GM12891 (cell line): ENCODE measurements around the gene SYT14.

Source experiments
- DNase-seq: peaks from one replicate; pipeline ENCODE4 v3.0.0; 2011; ENCODE audit warnings: low spot score; ENCODE audit not compliant: insufficient read length
- FAIRE-seq: peaks from 2 replicates; lab custom pipeline; 2011; peaks lifted over from hg19 to GRCh38; lab: Jason Lieb, UNC
- PAX5 ChIP-seq: IDR thresholded peaks from 2 replicates; pipeline ENCODE4 v1.6.1; 2011; ENCODE audit warnings: low read length, moderate library complexity, mild to moderate bottlenecking; ENCODE audit not compliant: insufficient read depth, severe bottlenecking
- POLR2A ChIP-seq: IDR thresholded peaks from 2 replicates; pipeline ENCODE4 v1.6.1; 2011; ENCODE audit warnings: low read depth, low read length, control low read depth
- POLR2AphosphoS5 ChIP-seq: IDR thresholded peaks from 2 replicates; pipeline ENCODE4 v1.6.1; 2011; ENCODE audit warnings: low read depth, low read length, control low read depth
- POU2F2 ChIP-seq: IDR thresholded peaks from 2 replicates; pipeline ENCODE4 v1.6.1; 2011; ENCODE audit warnings: low read depth, mild to moderate bottlenecking, control low read depth, low read length, moderate library complexity
- SPI1 ChIP-seq: IDR thresholded peaks from 2 replicates; pipeline ENCODE4 v1.6.1; 2011; ENCODE audit warnings: low read depth, low read length, control low read depth
- TAF1 ChIP-seq: IDR thresholded peaks from 2 replicates; pipeline ENCODE4 v1.6.1; 2011; ENCODE audit warnings: low read depth, low read length, control low read depth

SYT14 gene

GRCh38 chr1:209988706-209989105 lies 50.7 kb downstream of the SYT14 start:
- DNase-seq = no peak

GRCh38 chr1:209989525-209989924 lies 51.5 kb downstream of the SYT14 start:
- FAIRE-seq (no peak), DNase-seq (no peak)
- TF ChIP-seq PAX5 = no peak
- TF ChIP-seq SPI1 = no peak

More at GRCh38 chr1:209988706-209989105, 50.7 kb downstream of the SYT14 start:
- FAIRE-seq = no peak
- TF ChIP-seq POLR2AphosphoS5 = no peak
- no peak for TF ChIP-seq POU2F2
- no peak for TF ChIP-seq SPI1
- no peak for TF ChIP-seq PAX5
- no peak for TF ChIP-seq TAF1
- TF ChIP-seq POLR2A = no peak

GRCh38 chr1:209993061-209993830 lies 55.2 kb downstream of the SYT14 start:
- no peak for FAIRE-seq
- TF ChIP-seq TAF1 (no peak), POLR2A (no peak), POLR2AphosphoS5 (no peak), SPI1 (no peak), POU2F2 (no peak), PAX5 (no peak)
- no peak for DNase-seq

GRCh38 chr1:209996348-209996747 lies 58.3 kb downstream of the SYT14 start:
- no peak for DNase-seq
- FAIRE-seq = no peak
- TF ChIP-seq POLR2AphosphoS5 (no peak), POLR2A (no peak), TAF1 (no peak), POU2F2 (no peak), SPI1 (no peak), PAX5 (no peak)

GRCh38 chr1:209999005-209999404 lies 61.0 kb downstream of the SYT14 start:
- FAIRE-seq (no peak), DNase-seq (no peak)
- TF ChIP-seq POLR2AphosphoS5 (no peak), TAF1 (no peak), POLR2A (no peak), SPI1 (no peak), POU2F2 (no peak), PAX5 (no peak)

GRCh38 chr1:210001751-210002150 lies 63.7 kb downstream of the SYT14 start:
- no peak for TF ChIP-seq SPI1
- no peak for TF ChIP-seq PAX5
- no peak for TF ChIP-seq POLR2AphosphoS5
- TF ChIP-seq TAF1 = no peak
- no peak for TF ChIP-seq POU2F2
- TF ChIP-seq POLR2A = no peak
- FAIRE-seq = no peak

GRCh38 chr1:210003501-210003900 lies 65.5 kb downstream of the SYT14 start:
- TF ChIP-seq SPI1 (no peak), POU2F2 (no peak), TAF1 (no peak), POLR2AphosphoS5 (no peak), PAX5 (no peak), POLR2A (no peak)
- FAIRE-seq (no peak), DNase-seq (no peak)

More at GRCh38 chr1:210001751-210002150, 63.7 kb downstream of the SYT14 start:
- no peak for DNase-seq

GRCh38 chr1:210010161-210010560 lies 72.1 kb downstream of the SYT14 start:
- DNase-seq (no peak), FAIRE-seq (no peak)
- no peak for TF ChIP-seq POU2F2
- TF ChIP-seq POLR2AphosphoS5 = no peak
- no peak for TF ChIP-seq PAX5
- TF ChIP-seq POLR2A = no peak
- no peak for TF ChIP-seq SPI1

- DNase-seq (no peak), FAIRE-seq (no peak)
- TF ChIP-seq SPI1 (no peak), POLR2AphosphoS5 (no peak), POU2F2 (no peak), PAX5 (no peak), POLR2A (no peak), TAF1 (no peak)
Measured at GRCh38 chr1:210021145-210021860, 83.3 kb downstream of the SYT14 start.

- FAIRE-seq = no peak
- no peak for DNase-seq
- no peak for TF ChIP-seq POLR2A
- no peak for TF ChIP-seq POU2F2
- TF ChIP-seq POLR2AphosphoS5 = no peak
- no peak for TF ChIP-seq SPI1
- no peak for TF ChIP-seq TAF1
- no peak for TF ChIP-seq PAX5
Measured at GRCh38 chr1:210022044-210022443, 84.0 kb downstream of the SYT14 start.
